Astrocyte (in vitro differentiated cells and primary cell): ENCODE results near the gene MFN2.

ENCODE experiments used
- EZH2 ChIP-seq: IDR thresholded peaks from 2 replicates; pipeline ENCODE4 v1.6.1; 2012; ENCODE audit warnings: mild to moderate bottlenecking, low read length, inconsistent platforms; ENCODE audit not compliant: insufficient read depth
- TF ChIP-seq, protein P1 (sequence below): IDR thresholded peaks from 2 replicates; pipeline ENCODE4 v1.5.1; 2011; ENCODE audit warnings: low read depth, mild to moderate bottlenecking, inconsistent platforms, low read length, moderate library complexity; ENCODE audit not compliant: insufficient read depth

DNA sequence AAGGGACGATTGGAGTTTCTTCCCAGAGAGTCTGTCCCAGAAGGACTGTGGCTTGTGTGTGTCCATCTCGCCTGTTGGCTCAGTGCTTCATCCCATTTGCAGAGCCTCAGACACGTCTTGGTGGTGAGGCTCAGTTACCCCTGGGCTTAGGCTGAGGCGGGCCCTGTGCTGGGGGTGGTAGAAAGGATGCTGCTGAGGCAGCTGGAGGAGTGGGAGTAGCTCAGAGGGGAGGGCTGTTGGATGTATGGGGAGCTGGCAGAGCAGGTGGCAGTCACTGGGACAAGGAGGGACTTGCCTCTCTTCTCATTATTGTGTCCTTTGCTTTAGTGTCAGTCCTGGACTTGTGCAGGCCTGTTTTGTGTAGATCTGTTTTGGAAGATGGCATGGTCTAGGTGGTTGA lies 31.8 kb downstream of the MFN2 start:
- TF ChIP-seq, protein P1, sequence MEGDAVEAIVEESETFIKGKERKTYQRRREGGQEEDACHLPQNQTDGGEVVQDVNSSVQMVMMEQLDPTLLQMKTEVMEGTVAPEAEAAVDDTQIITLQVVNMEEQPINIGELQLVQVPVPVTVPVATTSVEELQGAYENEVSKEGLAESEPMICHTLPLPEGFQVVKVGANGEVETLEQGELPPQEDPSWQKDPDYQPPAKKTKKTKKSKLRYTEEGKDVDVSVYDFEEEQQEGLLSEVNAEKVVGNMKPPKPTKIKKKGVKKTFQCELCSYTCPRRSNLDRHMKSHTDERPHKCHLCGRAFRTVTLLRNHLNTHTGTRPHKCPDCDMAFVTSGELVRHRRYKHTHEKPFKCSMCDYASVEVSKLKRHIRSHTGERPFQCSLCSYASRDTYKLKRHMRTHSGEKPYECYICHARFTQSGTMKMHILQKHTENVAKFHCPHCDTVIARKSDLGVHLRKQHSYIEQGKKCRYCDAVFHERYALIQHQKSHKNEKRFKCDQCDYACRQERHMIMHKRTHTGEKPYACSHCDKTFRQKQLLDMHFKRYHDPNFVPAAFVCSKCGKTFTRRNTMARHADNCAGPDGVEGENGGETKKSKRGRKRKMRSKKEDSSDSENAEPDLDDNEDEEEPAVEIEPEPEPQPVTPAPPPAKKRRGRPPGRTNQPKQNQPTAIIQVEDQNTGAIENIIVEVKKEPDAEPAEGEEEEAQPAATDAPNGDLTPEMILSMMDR = no peak
- TF ChIP-seq EZH2 = no peak
